GM23338 (cell line): ENCODE measurements around the gene GGNBP2. TPM values are rescaled to one million over a fixed set of nuclear protein-coding genes. Genes with fewer than 3 reads are reported as not detected.
A peak's percentile ranks its signal among the peaks of the same experiment; 100 is the strongest.

Experiments used
- ATAC-seq: fragments of 200-7000 bp; cut with Tn5 transposase; 3 replicates; pipeline ENCODE4 v1.9.1; 2020
- DNase-seq: peaks from one replicate; pipeline ENCODE4 v3.0.0-alpha.2; 2015; ENCODE audit warnings: low spot score
- H2AFZ ChIP-seq: fragments of 200-600 bp; sonication (generic); 2 replicates; pipeline ENCODE4 v1.8.0; 2016; ENCODE audit warnings: antibody characterized with exemption, mild to moderate bottlenecking, moderate library complexity
- H3F3A ChIP-seq: fragments of 200-600 bp; sonication (generic); replicated peaks from 2 replicates; pipeline ENCODE4 v1.8.0; 2017; ENCODE audit warnings: antibody characterized with exemption, mixed run types, low read depth
- H3K27ac ChIP-seq: fragments of 200-600 bp; sonication (generic); 2 replicates; pipeline ENCODE4 v1.6.1; 2016; ENCODE audit warnings: low read depth
- H3K27me3 ChIP-seq: fragments of 200-600 bp; sonication (generic); 2 replicates; pipeline ENCODE4 v1.8.0; 2016; ENCODE audit warnings: mild to moderate bottlenecking, mixed run types, moderate library complexity; ENCODE audit not compliant: insufficient read depth
- H3K36me3 ChIP-seq: fragments of 200-600 bp; sonication (generic); 2 replicates; pipeline ENCODE4 v1.8.0; 2016; ENCODE audit warnings: mild to moderate bottlenecking; ENCODE audit not compliant: insufficient read depth
- H3K4me1 ChIP-seq: fragments of 200-600 bp; sonication (generic); 2 replicates; pipeline ENCODE4 v1.8.0; 2016; ENCODE audit warnings: mild to moderate bottlenecking, moderate library complexity; ENCODE audit not compliant: insufficient read depth
- H3K4me2 ChIP-seq: fragments of 200-600 bp; sonication (generic); 2 replicates; pipeline ENCODE4 v1.7.1; 2017; ENCODE audit warnings: mixed run types
- H3K4me3 ChIP-seq: fragments of 200-600 bp; sonication (generic); 2 replicates; pipeline ENCODE4 v1.6.1; 2016; ENCODE audit warnings: mixed run types
- H3K79me2 ChIP-seq: fragments of 200-600 bp; sonication (generic); replicated peaks from 2 replicates; pipeline ENCODE4 v1.8.0; 2017; ENCODE audit warnings: mild to moderate bottlenecking; ENCODE audit not compliant: insufficient read depth
- H3K9me2 ChIP-seq: fragments of 200-600 bp; sonication (generic); 2 replicates; pipeline ENCODE4 v1.8.0; 2017; ENCODE audit not compliant: insufficient read depth
- H4K20me1 ChIP-seq: fragments of 200-600 bp; sonication (generic); replicated peaks from 2 replicates; pipeline ENCODE4 v1.8.0; 2017; ENCODE audit warnings: mild to moderate bottlenecking; ENCODE audit not compliant: insufficient read depth
- H3K27ac Mint-ChIP-seq: 2 replicates; pipeline ENCODE4 v1.8.0; 2020; ENCODE audit warnings: inconsistent platforms, mild to moderate bottlenecking, moderate library complexity, mixed read lengths
- H3K27me3 Mint-ChIP-seq: 3 replicates; pipeline ENCODE4 v1.8.0; 2022; ENCODE audit warnings: low read depth, mild to moderate bottlenecking, moderate library complexity, mixed read lengths, inconsistent platforms; ENCODE audit not compliant: insufficient read depth, poor library complexity
- H3K36me3 Mint-ChIP-seq: 3 replicates; pipeline ENCODE4 v1.8.0; 2021; ENCODE audit warnings: low read depth, mild to moderate bottlenecking, inconsistent platforms, moderate library complexity, mixed read lengths
- H3K4me1 Mint-ChIP-seq: 3 replicates; pipeline ENCODE4 v1.8.0; 2020; ENCODE audit warnings: mild to moderate bottlenecking, inconsistent platforms, mixed read lengths
- H3K4me3 Mint-ChIP-seq: 3 replicates; pipeline ENCODE4 v1.8.0; 2021; ENCODE audit warnings: moderate library complexity, mild to moderate bottlenecking, inconsistent platforms, mixed read lengths
- H3K9me3 Mint-ChIP-seq: 3 replicates; pipeline ENCODE4 v1.8.0; 2020; ENCODE audit warnings: moderate library complexity, mild to moderate bottlenecking, inconsistent platforms, mixed read lengths
- CREB1 ChIP-seq: fragments of 250-450 bp; sonication (Bioruptor Pico); IDR thresholded peaks from 2 replicates; pipeline ENCODE4 v1.5.0; 2020; ENCODE audit warnings: low read depth, mild to moderate bottlenecking, moderate library complexity
- CTCF ChIP-seq, 2 experiments: fragments of 200-600 bp in 1 of 2; sonication (generic) in 1 of 2; conservative IDR thresholded peaks; 2 replicates each; pipeline versions ENCODE4 v1.5.1 to v1.6.1; 2016 to 2017; ENCODE audit warnings: antibody characterized with exemption in 2 of 2, low read depth in 2 of 2, mild to moderate bottlenecking in 2 of 2, moderate library complexity in 1 of 2
- EZH2 ChIP-seq: fragments of 200-600 bp; sonication (generic); IDR thresholded peaks from one replicate; pipeline ENCODE4 v1.8.0; 2017; ENCODE audit warnings: antibody characterized with exemption, mild to moderate bottlenecking, low read depth; ENCODE audit not compliant: unreplicated experiment
- JUNB ChIP-seq: IDR thresholded peaks from one replicate; pipeline ENCODE4 v1.6.1; 2016; ENCODE audit warnings: antibody characterized with exemption; ENCODE audit not compliant: unreplicated experiment
- NANOG ChIP-seq: IDR thresholded peaks from 2 replicates; pipeline ENCODE4 v1.6.1; 2016; ENCODE audit warnings: antibody characterized with exemption, borderline replicate concordance
- POLR2AphosphoS5 ChIP-seq: IDR thresholded peaks from 2 replicates; pipeline ENCODE4 v1.6.1; 2016; ENCODE audit warnings: antibody characterized with exemption, low read depth
- REST ChIP-seq: IDR thresholded peaks from one replicate; pipeline ENCODE4 v1.6.1; 2018; ENCODE audit warnings: antibody characterized with exemption; ENCODE audit not compliant: unreplicated experiment
- ZNF462 ChIP-seq: fragments of 250-450 bp; sonication (Bioruptor Pico); IDR thresholded peaks from 2 replicates; pipeline ENCODE4 v1.5.0; 2020; ENCODE audit warnings: mild to moderate bottlenecking, moderate library complexity
- polyA plus RNA-seq: library from polyadenylated mRNA; unstranded; fragments of >200 nt; fragmentation: Nextera tagmentation; extraction: Ambion mirVana; gene quantifications from 2 replicates; pipeline ENCODE4 v1.2.1, GENCODE V29; 2016
- total RNA-seq: library from RNA; depleted of rRNA; stranded (reverse); fragments of >200 nt; shearing (Covaris generic); gene quantifications from 2 replicates; pipeline ENCODE4 v1.2.3, GENCODE V29; 2014

GGNBP2 gene
- total and polyA plus RNA-seq, 2 experiments from 2014 or later = 40.7 to 41.2 TPM

GRCh38 chr17:36545077-36545464 lies 352 bp downstream of the GGNBP2 start:
- Histone ChIP-seq H3K9me2 (no peaks in the 10 kb centered on the region), H3K4me2 (peak overlapping the region; percentile 91), H3K36me3 (no peaks in the 10 kb centered on the region), H4K20me1 (peaks cover 18% of the 10 kb centered on the region), H2AFZ (peak overlapping the region; percentile 91), H3K4me3 (peak overlapping the region; percentile 98), H3K4me1 (peaks cover 24% of the 10 kb centered on the region), H3F3A (peaks cover 9% of the 10 kb centered on the region), H3K79me2 (peaks cover 55% of the 10 kb centered on the region), H3K27me3 (no peaks in the 10 kb centered on the region), H3K27ac (peak overlapping the region; percentile 92)
- no peaks in the 10 kb centered on the region for H3K9me3 Mint-ChIP-seq
- H3K27me3 Mint-ChIP-seq = peaks cover 9% of the 10 kb centered on the region
- peak; percentile 60 for ATAC-seq
- DNase-seq = no peak
- H3K4me1 Mint-ChIP-seq = peaks cover 16% of the 10 kb centered on the region; the same call in 2 of the 3 replicates
- peak overlapping the region; percentile 89; the same call in 1 of the 2 replicates for H3K27ac Mint-ChIP-seq
- peaks cover 4% of the 10 kb centered on the region for H3K36me3 Mint-ChIP-seq
- H3K4me3 Mint-ChIP-seq = peak overlapping the region; percentile 95
- TF ChIP-seq JUNB (no peak), ZNF462 (CRISPR knock-in tag) (no peak), POLR2AphosphoS5 (peak; percentile 56), EZH2 (no peak), REST (no peak), CREB1 (CRISPR knock-in tag) (no peak), NANOG (no peak), CTCF (conservative IDR thresholded peaks at IDR 0.05; ENCODE audit: low read depth in 2 of 2) (no peak)
